GM18526 (cell line): ENCODE data around the gene GALNT18.

ENCODE experiments used
- POLR2A ChIP-seq: IDR thresholded peaks from 3 replicates; pipeline ENCODE4 v1.6.1; 2011; ENCODE audit not compliant: insufficient read length; ENCODE audit errors: extremely low read depth

The GALNT18 gene

DNA sequence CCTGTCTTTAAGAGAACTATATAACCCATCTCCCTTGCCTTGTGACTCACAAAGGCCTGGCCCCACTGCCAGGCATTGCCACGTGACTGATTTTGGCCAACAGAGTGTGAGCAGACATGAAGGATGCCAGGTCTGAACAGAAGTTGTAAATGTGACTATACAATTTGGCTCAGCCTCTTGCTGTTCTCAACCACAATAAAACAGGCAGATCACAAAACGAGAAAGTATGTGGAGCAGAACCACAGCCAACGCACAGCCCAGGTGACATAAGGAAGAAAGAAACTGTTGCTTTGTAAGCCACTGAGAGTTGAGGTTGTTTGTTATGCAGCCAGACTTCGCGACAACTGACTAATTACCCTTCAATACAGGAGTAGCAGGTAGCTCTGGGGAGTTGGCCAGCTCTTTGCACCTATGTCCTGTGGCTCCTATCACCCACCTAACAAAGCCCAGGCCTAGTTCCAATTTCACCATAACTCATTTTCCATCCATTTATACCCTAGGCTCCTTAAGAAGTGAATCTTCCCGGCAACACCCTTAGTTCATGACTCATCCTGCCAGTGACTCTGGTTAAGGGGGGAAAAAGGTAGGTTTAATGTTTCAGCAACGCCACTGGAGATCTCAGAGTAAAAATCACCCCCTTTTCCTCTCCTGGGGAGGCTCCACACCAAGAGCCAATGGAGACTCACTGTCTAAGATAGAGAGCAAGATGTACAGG is 53.7 kb downstream of the GALNT18 start:
- no peak for TF ChIP-seq POLR2A

DNA sequence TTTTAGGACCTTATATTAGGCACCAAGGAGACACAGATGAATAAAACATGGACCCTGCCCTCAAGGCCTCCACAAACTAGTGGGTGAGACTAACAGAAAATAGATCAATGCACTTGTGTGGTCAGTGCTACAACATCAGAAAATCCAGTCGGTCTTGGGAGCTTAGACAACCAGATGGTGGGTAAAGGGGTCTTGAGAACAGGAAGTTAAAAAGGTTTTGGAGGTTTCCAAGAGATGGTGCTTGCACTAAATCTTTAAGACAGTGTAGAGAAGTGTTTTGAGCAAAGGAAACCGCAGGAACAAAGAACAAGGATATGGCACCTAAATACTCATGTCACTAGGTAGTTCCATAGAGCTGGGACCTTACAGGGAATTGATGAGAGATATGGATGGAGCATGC is 56.2 kb downstream of the GALNT18 start:
- no peak for TF ChIP-seq POLR2A

DNA sequence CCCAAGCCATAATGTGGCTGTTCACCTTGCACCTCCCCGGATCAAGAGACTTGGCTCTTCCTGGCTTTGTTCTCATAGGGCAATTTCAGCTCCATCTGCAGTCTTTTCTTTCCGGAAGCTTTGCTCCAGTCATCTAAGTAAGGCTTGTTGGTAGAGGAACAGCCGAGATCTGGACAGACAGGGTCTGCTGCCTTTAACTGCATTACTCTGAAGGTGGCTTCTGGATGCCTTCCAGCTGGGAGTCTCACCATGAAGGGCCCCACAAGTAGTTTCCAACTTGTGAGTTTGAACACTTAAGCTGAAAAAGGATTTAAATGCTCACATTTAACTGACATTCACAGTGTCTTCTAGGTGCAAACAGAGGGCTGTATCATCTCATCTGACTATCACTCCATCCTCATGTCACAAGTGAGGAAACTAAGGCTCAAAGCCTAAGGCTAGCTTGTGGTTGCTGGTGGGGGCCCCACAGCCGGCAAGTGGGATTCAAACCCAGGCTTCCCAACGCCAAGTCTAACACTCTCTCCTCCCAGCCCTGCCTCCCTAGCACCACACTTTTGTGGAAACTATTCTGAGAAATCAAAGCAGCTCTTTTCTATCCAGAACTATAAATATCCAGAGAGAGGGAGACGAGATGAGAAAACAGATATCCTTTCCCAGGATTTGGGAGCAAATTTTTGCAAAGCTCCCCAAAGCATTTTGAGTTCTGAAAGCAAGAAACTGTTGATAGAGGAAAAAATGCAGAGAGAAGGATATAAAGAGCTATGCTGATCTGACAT is 58.4 kb downstream of the GALNT18 start:
- TF ChIP-seq POLR2A, result no peak

DNA sequence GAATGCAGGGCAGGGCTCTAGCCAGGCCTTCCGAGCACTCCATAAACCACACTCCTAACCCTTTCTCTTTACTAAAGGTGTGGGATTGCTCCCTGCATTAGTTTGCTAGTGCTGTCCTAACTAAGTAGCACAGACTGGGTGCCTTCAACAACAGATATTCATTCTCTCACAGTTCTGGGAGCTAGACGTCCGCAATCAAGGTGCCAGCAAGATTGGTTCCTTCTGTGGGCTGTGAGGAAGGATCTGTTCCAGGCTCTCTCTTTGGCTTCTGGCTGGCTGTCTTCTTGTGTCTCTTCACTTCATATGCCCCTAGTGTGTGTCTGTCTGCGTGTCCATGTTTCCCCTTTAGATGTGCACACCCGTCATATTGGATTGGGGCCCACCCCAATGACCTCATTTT is 59.8 kb downstream of the GALNT18 start:
- no peak for TF ChIP-seq POLR2A

DNA sequence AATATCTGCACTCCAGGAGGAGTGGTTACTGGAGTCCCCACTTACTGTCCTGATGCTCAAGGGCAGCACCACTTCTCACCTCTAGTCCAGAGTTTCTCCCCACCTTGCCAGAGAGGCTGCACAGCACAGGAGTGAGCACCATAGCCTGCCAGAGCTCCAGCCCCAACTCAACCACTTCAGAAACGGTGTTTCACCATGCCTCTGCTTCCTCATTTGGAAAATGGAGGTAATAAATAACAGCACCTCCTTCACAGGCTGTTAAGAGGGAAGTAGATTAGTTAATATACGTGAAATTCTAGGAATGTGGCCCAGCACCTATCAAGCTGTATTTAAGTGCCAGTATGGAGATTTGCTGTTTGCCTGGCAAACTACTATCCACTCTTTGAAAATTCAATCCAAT is 63.0 kb downstream of the GALNT18 start:
- no peak for TF ChIP-seq POLR2A

DNA sequence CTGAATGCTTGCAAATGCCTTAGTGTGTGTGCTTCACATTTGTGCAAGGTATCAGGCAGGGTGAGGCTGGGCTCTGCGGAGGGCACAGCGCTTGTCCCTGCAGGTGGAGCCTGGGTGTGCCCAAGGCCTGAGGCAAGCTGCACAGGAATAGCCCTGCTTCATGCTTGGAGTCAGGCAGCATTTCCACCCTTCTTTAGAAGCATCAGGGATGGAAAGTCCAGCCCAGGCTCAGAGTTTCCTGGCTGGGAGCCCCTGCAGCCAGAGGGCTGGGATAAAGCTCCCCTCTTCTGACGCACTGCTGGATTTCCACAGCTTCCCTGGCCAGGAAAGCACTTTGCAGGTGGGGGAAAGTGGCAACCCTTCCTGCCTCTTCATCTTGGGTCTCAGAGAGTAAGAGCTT is 63.4 kb downstream of the GALNT18 start:
- TF ChIP-seq POLR2A, result no peak

DNA sequence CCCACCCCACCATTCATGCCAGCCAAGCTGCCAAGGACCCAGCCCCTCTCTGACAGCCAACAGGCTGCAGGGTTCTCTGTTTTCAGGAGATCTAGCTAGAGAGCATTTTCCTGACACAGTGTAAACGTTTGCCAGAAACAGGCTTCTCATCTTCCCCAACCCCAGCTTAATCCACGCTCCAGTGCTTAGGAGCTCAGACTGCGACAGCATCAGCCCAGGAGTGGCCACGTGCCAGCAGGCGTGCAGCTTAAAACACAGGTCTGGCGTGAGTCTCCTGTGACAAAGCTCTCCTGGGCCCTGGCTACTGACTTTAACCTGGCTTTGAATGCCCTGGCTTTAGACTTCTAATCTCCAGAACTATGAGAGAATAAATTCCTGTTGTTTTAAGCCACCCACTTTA is 66.6 kb downstream of the GALNT18 start:
- no peak for TF ChIP-seq POLR2A

DNA sequence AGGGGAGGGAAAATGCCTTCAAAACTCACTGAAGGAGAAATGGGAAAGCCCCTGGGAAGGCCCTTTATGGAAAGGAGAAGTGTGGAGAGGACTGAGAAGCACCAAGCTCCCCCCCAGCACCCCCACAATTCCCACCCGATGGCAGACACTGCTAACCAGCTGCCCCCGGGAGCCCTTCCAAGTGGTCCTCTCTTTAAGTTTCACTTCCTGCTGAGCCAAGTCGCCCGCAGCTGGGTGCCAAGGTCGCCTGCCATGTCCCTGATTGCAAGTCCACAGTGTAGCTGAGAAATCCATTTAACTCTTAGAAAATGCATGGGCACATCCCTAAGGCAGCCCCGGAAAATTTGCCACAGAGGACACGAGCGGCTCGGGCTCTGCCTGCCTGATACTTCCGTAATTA is 68.2 kb downstream of the GALNT18 start:
- no peak for TF ChIP-seq POLR2A

DNA sequence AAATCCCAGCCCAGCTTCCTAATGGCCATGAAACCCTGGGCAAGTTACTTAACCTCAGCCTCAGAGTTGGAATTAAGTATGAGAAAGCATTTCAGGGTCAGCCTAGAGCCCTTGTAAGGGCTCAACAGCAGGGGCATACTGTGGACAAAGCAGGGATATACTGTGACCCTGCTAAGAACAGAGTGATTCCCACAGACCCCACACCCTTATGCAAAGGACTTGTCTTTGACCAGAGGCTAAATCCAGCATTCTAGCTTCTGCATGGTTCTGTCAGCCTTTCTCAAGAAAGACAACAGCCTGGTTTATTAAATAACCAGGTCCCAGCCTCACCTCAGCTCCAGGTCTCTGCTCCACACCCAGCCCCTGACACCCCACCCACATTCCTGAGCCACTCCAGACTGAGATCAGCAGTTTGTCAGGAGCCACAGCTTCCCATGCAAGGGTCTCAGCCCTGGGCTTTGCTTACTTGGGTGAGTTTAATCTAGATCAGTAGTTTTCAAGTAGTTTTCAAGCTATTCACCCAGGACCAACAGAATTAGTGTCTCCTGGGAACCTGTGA is 69.2 kb downstream of the GALNT18 start:
- TF ChIP-seq POLR2A, result no peak

DNA sequence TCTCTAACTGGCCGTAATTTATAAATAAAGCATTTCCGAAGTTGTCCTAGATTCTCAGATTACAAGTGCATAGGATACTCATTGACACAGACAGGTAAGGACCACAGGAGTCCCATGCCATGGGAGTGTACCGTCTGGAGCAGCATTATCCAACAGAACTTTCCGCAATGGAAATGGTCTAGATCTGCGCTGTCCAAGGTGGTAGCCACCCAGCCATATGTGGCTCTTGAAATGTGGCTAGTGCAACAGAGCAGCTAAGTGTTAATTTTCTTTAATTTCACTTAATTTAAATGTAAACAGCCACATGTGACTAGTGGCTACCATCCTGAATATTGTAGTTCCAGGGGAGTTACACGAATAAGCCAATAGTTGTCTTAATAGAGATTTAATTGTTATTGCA is 71.3 kb downstream of the GALNT18 start:
- TF ChIP-seq POLR2A, result no peak

DNA sequence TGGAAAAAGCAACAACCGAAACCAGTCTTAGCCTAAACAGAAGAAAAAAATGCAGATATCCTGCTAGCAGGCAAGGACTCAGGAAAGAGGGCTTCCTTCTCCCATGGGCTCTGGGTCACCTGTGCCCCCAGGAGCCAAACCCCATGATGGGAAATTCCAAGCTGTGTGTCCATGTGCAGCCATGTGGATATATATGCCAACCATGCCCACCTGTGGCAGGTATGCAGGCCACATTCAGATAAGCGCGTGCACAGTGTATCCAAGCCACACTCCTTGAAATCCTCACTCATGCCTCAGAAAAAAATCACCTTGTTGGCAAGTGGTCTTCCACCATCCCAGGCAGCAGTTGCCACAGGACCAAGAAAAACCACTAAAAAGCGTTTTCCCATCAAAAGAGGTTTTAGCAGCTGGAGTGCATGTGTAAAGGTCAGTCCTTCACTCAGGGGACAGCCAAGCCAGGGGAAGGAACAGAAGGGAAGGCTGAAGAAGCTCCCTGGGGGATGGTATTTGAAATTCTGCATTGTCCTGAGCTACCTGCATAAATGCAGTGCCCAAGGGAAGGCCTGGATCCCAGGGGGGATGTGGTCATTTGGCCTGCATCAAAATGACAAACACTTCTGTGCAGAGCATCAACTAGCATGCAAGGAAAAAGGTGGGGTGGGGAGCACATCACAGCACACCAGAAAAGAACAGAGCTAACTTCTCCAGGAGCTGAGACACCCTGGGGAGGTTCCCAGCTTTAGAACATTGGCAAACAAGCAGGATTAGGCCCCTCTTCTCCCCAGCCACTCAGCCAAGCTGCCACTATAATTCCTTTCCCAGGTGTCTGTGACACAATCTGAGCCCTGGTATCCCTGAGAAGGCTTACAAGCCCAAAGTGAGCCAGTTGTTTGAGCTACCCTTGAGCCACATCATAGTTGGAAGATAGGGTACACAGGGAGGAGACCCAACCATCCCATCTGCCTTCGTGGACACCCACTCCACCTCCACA is 76.2 kb downstream of the GALNT18 start:
- no peak for TF ChIP-seq POLR2A

DNA sequence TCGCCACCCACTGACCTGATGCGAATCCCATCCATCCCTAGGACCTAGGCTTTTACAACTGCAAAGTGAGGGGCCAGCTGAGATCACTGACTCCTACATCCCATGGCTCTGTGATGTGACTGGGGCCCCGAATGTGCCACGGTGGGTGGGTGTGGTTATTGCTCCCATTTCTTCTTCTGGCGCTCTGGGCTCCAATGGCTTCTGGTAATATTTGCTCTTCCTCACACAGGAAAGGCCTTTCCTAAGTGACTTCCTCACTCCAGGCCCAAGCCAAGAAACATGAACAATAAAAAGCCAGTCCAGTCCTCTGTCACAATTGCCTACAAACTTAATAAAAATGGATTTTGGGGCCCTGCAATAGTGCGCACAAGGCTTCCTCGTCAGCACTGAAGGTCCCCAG is 78.1 kb downstream of the GALNT18 start:
- no peak for TF ChIP-seq POLR2A

DNA sequence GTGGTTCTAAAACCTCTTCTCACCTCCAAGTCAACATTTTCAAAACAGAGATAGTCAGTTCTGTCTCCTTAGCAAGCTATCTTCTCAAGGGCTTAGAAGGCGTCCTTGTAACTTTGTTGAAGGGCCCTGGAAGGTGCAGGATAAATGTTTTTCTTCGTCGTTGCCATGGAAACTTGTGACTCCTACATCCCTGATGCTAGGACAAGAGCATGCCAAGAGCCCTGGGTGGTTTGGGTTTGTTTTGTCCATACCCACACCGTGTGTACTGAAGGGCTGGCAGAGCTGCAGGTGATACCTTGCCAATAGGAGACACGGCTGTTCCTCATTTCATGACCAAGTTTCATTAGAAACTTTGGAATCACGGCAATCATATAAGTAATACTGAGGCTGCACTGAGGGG is 81.6 kb downstream of the GALNT18 start:
- TF ChIP-seq POLR2A, result no peak

DNA sequence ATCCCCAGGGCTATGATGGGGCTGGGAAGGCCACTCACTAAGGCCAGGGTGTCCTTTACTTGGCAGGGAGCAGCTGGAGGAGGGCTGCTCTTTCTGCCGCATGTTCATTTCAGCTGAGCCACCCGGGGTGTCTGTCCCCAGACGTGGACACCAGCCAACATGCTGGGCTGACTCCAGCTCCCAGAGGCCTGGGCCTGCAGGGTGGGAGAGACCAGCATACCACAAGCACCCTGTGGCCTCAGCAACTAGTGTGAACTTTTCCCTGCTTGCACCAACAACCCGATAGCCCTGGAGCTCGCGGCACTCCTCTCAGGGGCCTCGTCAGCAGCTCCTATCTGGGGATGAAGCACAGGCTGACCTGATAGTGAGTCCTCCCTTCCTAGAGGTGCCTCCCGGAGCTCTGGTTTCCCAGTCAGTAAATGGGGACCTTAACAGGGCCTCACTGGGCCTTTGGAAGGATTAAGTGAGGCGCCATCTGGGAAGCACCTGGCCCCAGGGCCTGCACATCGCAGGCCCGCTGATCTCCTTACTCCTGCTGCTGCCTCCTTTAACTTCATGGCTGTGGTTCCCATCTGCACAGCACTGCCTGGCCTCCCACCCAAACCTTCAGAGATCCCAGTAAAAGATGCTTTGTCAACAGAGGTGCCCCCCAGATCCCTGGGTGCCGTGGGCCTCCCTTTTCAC is 83.4 kb downstream of the GALNT18 start:
- TF ChIP-seq POLR2A, result no peak

DNA sequence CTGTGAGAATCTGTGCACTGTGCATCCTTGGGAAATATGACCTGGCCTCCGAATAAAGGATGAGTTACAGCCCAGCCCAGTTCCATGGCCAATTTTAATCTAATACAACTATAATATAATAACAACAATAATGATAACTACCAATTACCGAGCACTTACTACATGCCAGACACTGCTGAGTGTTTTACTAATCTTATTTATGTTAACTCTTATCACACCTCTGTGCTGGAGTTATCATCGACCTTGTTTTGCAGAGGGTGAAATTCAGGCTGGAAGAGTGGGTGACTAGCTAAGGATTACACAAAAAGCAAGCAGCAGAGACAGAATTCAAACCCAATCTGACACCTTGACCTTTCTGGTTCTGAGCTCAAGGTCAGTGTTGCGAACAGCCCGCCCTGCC is 83.9 kb downstream of the GALNT18 start:
- no peak for TF ChIP-seq POLR2A
